Sigmoid colon (tissue), 4 donors: ENCODE results near the gene EPB41L3.

Source experiments
- CTCF ChIP-seq, 4 experiments: fragments of 450-650 bp in 3 of 4; fragments of 200-600 bp in 1 of 4; IDR thresholded peaks; one replicate each; pipeline ENCODE4 v1.5.1; 2016 to 2019; ENCODE audit warnings: antibody characterized with exemption in 4 of 4, mild to moderate bottlenecking in 3 of 4, moderate library complexity in 2 of 4
- POLR2AphosphoS5 ChIP-seq, 4 donors: sonication (generic); formaldehyde crosslinking; IDR thresholded peaks; one replicate each; pipeline ENCODE4 v1.6.1; 2017; ENCODE audit warnings: antibody characterized with exemption in 4 of 4

- TF ChIP-seq CTCF (IDR thresholded peaks at IDR 0.05), result no peak
- no peak for TF ChIP-seq POLR2AphosphoS5 (IDR thresholded peaks at IDR 0.05)
These were observed 31.6 kb downstream of the EPB41L3 start for GRCh38 chr18:5512176-5512575.
